Measurements from ENCODE around the gene OAS1.

The OAS1 gene

GRCh38 chr12:112963227-112963861 is 56.6 kb downstream of the OAS1 start:
- Mint-ChIP-seq H3K27me3 (no peaks in the 10 kb centered on the region), H3K36me3 (ENCODE audit: low read depth) (peaks cover 70% of the 10 kb centered on the region), H3K9me3 (no peaks in the 10 kb centered on the region), H3K27ac (no peak overlapping the region), H3K4me3 (no peak overlapping the region), H3K4me1 (ENCODE audit: low read depth) (peaks cover 5% of the 10 kb centered on the region)

DNA sequence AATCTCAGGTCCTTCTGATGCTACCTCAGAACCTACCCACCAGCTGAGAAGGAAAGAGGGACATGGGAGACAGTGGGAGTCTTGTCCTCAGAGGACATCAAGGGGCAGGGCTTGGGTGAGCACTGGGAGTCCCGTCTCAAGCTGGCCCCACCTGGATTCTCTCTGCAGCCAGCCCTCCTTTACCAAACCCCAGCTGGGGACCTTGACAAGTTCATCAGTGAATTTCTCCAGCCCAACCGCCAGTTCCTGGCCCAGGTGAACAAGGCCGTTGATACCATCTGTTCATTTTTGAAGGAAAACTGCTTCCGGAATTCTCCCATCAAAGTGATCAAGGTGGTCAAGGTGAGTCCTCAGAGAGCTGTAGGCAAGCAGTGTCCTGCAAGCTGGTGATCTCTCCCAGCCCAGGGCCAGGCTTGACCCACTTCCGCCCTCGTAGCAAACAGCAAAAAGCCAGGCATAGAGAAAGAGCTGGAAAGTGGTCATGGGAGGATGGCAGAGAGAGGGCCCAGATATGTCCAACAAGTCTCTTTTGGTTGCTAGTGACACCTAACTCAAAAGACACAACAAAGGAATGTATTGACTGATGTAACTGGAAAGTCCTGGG is 57.4 kb downstream of the OAS1 start:
- Mint-ChIP-seq H3K4me3 (no peak overlapping the region), H3K4me1 (ENCODE audit: low read depth) (peaks cover 5% of the 10 kb centered on the region), H3K9me3 (no peaks in the 10 kb centered on the region), H3K27me3 (no peaks in the 10 kb centered on the region), H3K36me3 (ENCODE audit: low read depth) (peaks cover 66% of the 10 kb centered on the region), H3K27ac (no peak overlapping the region)

DNA sequence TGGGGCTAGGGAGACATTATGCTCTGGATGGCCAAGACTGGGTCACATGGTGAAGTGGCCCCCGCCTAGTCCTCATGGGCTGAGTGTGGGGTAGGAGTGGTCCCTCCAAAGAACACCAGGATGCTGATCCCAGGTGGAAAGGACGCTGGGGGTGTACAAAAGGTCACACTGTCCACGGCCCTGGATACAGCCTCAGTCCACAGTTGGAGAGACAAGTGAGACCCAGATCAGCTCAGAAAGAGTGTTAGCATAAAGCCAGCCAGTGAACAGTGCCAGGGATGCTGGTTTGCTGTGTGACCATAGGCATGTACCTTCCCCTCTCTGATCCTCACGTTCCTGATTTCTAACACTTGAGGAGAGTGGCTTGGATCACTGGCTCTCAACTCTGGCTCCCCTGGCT is 58.2 kb downstream of the OAS1 start:
- no peak overlapping the region for H3K4me3 Mint-ChIP-seq
- no peaks in the 10 kb centered on the region for H3K27me3 Mint-ChIP-seq
- no peaks in the 10 kb centered on the region for H3K9me3 Mint-ChIP-seq
- H3K27ac Mint-ChIP-seq = no peak overlapping the region
- H3K36me3 Mint-ChIP-seq (ENCODE audit: low read depth) = peaks cover 62% of the 10 kb centered on the region
- H3K4me1 Mint-ChIP-seq (ENCODE audit: low read depth) = peaks cover 5% of the 10 kb centered on the region

DNA sequence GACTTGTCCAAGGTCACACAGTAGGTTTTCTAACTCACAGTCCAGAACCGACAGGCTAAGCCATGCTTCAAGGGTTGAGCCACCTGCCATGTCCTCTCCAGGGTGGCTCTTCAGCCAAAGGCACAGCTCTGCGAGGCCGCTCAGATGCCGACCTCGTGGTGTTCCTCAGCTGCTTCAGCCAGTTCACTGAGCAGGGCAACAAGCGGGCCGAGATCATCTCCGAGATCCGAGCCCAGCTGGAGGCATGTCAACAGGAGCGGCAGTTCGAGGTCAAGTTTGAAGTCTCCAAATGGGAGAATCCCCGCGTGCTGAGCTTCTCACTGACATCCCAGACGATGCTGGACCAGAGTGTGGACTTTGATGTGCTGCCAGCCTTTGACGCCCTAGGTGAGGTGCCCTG is 58.9 kb downstream of the OAS1 start:
- Mint-ChIP-seq H3K27me3 (no peaks in the 10 kb centered on the region), H3K36me3 (ENCODE audit: low read depth) (peaks cover 64% of the 10 kb centered on the region), H3K4me1 (ENCODE audit: low read depth) (peaks cover 5% of the 10 kb centered on the region), H3K27ac (no peak overlapping the region), H3K9me3 (no peaks in the 10 kb centered on the region), H3K4me3 (no peak overlapping the region)

GRCh38 chr12:112967306-112967705 is 60.5 kb downstream of the OAS1 start:
- H3K4me1 Mint-ChIP-seq (ENCODE audit: low read depth) = no peaks in the 10 kb centered on the region
- peaks cover 55% of the 10 kb centered on the region for H3K36me3 Mint-ChIP-seq (ENCODE audit: low read depth)
- no peaks in the 10 kb centered on the region for H3K27me3 Mint-ChIP-seq
- no peak overlapping the region for H3K4me3 Mint-ChIP-seq
- no peak overlapping the region for H3K27ac Mint-ChIP-seq
- no peaks in the 10 kb centered on the region for H3K9me3 Mint-ChIP-seq

DNA sequence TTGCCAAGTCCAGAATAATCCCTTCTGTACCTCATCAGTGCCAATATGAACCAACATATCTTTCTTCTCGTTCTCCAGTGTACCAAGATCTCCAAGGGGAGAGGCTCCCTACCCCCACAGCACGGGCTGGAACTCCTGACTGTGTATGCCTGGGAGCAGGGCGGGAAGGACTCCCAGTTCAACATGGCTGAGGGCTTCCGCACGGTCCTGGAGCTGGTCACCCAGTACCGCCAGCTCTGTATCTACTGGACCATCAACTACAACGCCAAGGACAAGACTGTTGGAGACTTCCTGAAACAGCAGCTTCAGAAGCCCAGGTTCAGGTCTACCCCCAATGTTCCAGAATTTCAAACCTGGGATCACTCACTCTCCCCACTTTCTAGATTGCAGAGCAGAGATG is 61.1 kb downstream of the OAS1 start:
- H3K4me1 Mint-ChIP-seq (ENCODE audit: low read depth) = no peaks in the 10 kb centered on the region
- H3K36me3 Mint-ChIP-seq (ENCODE audit: low read depth) = peaks cover 51% of the 10 kb centered on the region
- peak overlapping the region; percentile 65 for H3K27ac Mint-ChIP-seq
- no peaks in the 10 kb centered on the region for H3K27me3 Mint-ChIP-seq
- no peaks in the 10 kb centered on the region for H3K9me3 Mint-ChIP-seq
- H3K4me3 Mint-ChIP-seq = no peak overlapping the region

All from stimulated activated naive CD8-positive, alpha-beta T cell treated with anti-CD3 and anti-CD28 coated beads, Interleukin-15, Interleukin-2, amounts not matched to agents 100 ng/mL and 50 ng/mL, for 24 hours (primary cell).